NCI-H1417 (cell line): ENCODE results near the gene ZBTB38.
A peak's percentile ranks its signal among the peaks of the same experiment; 100 is the strongest.

Experiments
- DNase-seq, 3 experiments: peaks; one replicate each; lab custom pipeline; 2025; lab: John Stamatoyannopoulos, UW

Gene ZBTB38

DNA sequence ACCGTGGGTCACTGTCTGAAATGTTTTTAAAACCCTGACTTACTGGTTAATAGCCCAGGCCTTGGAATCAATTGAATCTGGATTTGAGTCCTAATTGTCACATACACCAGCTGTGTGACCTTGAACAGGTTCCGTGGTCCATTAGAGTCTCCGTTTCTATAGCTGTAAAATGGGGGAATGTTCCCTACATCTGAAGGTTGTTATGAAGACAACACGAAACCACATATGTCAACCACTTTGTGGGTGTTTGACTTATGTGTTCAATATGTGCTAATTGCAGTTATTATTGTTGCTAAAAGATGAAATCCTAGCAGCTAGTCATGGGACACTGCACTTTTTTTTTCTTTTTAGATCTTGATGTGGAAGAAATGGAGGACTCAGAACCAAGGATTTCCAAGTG lies 35.3 kb downstream of the ZBTB38 start:
- no peak for DNase-seq

- DNase-seq: no peak
These were observed 36.7 kb downstream of the ZBTB38 start for GRCh38 chr3:141405025-141405424.

DNA sequence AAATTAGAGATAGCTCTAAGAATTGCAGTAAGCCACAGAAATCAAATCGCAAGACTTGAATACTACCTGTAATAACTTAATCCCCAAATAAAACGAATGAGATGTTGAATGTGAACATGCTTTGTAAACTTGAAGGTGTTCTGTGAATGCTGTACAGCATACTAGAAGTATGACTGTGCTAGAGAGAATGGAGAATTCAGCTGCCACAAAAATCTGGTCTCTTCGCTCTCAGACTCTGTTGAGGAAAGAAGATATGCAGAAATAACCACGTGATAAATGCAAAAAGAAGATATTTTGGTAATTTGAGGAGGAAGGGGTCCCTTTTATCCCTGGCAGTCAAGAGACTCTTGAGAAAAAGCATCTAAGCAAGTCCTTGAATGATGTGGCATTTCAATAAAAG lies 37.3 kb downstream of the ZBTB38 start:
- no peak for DNase-seq

DNA sequence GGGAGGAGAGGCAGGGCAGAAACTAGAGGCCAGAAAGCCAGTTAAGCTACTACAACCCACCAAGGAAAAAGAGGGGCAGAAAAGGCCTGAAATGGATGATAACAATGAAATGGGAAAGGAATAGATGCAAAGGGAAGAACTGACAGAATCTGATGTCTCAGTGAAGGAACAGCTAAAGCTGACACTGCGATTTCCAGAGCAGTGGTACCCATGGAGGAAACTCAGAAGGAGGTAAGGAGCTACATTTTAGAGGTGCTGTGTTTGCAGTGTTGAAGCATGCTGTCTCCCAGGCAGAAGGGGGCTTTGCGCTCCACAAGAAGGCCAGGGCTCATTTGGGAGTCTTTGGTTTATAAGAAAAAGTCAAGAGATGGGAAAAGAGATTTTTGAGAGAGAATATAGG lies 38.0 kb downstream of the ZBTB38 start:
- DNase-seq: no peak

DNA sequence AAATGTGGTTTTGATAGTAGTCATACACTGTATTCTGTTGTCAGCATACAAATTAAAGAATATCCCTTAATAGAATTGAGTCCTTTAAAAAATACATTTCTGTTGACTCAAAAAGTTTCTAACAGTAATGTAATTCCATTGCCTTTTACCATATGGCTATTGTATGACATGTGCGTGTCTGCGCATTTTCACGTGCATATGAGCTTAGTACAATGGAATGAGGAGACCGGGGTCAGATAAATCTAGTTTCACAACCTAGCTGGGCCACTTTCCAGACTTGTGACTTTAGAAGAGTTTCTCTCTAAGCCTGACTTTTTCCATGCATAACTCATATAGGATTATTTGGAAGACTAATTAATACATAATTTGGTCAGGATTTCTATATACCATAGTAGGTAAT lies 38.7 kb downstream of the ZBTB38 start:
- DNase-seq: no peak

DNA sequence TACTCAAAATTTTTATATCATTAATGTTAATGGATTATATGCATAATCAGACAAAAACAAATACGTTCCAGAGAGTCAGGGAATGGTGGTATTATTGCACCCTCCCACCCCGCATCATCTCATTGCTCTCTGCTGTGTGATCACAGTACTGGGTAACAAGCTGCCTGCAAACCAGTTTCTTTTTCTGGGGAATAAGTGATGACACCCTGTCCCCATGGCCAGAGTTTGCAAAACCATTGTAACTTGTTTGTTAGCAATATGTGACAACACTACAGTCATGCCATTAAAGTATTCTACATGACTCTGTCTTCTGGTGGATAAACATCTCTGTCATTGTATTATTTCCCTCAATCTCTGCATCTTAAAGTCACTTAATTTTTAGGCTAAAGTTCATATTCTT lies 39.5 kb downstream of the ZBTB38 start:
- no peak for DNase-seq

- DNase-seq: no peak
These were observed 40.3 kb downstream of the ZBTB38 start for GRCh38 chr3:141408596-141408995.

- DNase-seq: no peak
These were observed 41.6 kb downstream of the ZBTB38 start for GRCh38 chr3:141409940-141410241.

GRCh38 chr3:141410408-141410807 lies 42.1 kb downstream of the ZBTB38 start:
- no peak for DNase-seq

- no peak for DNase-seq
These were observed 42.5 kb downstream of the ZBTB38 start for GRCh38 chr3:141410846-141411245.

- no peak for DNase-seq
These were observed 43.0 kb downstream of the ZBTB38 start for GRCh38 chr3:141411251-141411771.

DNA sequence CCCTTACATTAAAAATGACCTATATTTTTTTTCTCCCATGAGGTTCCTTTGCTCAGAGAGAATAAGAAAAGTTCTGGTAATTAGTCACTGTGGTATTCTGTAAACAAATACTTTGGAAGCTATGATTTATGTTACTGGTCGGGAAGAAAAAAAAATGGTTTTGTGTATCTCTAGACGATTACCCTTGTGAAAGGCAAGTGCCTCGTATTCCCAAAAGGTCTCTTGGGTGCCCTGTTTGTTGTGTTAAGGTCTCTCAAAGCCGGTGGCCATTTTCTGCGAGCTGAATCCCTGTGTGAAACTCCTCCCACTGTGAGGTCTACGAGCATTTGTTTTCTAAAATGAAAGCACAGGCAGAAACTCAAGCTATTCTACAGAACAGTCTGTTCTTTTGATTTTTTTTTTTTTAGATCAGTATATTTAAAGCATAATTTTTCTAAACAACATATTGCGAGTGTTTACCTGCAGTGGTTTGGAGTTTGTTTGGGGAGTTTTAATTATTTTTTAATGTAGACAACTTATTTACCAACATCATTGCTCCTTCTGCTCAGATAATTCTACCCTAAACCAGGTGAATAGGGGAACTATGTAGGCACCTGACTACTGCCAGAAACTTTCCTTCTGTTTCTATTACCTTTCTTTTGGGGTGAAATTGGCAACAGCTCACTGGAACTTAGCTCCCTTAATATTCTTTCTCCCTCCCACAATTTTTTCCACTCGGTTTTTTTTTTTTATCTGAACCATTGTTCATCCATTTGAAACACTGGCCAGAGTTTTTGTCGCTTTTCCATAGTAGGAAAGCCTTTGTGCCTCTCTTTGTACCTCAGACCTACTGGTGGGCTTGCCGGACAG lies 44.0 kb downstream of the ZBTB38 start:
- peak; percentile 33 to 81 (median 73) for DNase-seq

DNA sequence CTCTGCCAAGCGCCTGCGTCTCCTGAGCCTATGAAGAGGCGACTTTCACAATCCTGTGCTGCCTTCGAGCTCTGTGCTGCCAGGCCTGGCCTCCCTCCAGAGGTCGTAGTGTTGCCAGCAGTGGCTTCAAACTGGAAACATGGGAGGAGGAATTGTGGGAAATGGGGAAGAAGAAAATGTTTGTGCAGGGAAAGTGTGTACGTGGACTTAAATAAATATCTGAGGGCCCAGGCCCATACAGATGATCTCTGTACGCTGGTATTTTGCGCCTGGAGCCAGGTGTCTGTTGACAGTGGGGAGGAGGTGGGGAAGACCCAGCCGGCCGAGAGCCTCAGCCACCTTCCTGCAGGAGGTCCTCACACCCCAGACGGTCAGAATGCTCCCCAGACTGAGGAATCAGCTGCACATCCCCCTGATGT lies 44.6 kb downstream of the ZBTB38 start:
- no peak for DNase-seq

DNA sequence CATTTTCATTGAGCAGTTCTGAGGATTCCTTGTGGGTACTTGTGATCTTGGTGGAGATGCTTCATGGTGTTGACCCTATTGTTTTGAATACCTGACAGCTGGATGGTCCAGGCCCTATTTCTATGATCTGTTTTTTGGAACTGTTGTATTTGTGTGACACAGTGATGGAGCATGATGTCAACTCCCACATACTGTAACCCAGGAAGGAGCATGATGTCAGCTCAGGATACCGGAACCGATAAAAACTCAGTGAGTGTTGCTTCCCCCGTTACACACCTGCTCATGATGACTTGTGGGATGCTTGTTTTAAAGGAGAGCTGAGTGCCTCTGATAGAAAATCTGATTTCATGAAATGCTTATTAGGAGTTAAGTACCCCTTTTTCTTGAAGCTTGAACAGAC lies 45.1 kb downstream of the ZBTB38 start:
- DNase-seq: no peak

GRCh38 chr3:141413801-141414689 lies 45.7 kb downstream of the ZBTB38 start:
- no peak for DNase-seq

GRCh38 chr3:141414800-141415462 lies 46.6 kb downstream of the ZBTB38 start:
- DNase-seq: no peak

DNA sequence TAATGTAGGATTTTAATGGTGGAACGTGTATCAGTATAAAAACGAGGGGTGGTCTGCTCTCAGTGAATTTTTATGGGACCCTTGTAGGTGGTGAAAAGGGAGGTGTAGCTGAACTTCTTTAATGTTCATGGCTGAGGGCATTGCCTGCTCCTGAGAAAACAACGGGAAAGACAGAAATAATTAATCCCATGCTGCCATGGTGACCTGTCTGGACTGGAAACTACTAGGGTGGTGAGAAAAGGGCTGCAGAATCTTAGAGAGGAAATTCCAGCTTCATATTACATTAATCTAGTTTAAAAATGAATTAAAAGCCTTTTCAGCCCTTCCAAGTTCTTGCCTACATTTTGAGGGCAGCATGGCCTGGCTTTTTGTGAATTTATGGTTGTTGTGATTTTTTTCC lies 47.6 kb downstream of the ZBTB38 start:
- DNase-seq: no peak
